Measurements from ENCODE around the gene SEC61G. TPM values are rescaled to one million over a fixed set of nuclear protein-coding genes. Genes with fewer than 3 reads are reported as not detected.

SEC61G gene
- total and polyA plus RNA-seq, 12 donors = 87.9 to 331 (median 160) TPM

DNA sequence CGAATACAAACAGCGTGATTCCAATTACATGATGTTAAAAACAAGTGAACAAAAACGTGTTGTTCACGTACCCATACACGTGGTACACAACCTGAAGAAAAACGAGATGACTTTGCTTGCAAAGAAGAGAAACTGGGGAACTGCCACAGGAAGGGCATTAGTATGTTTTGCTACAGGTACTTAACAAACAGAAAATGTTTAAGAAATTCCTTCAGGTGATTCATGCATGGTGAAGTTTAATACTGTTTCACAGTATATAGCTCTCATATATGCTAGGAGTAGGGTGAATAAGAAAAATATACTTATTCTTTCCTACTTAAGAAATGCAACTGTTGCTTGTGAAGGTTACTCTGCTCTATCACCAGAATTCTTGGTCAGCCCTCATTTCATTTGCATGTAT, 9.8 kb downstream of the SEC61G start:
- Histone ChIP-seq H3K9me3 (replicated peaks in 1 of 3) (no peaks in the 10 kb centered on the region), H3K4me3 (no peak overlapping the region), H3K27ac (no peak overlapping the region), H3K4me1 (replicated peaks in 1 of 2) (peaks cover 0 to 3% of the 10 kb centered on the region in 2 donors), H3K27me3 (no peaks in the 10 kb centered on the region), H3K36me3 (replicated peaks in 1 of 2) (peaks cover 0 to 64% of the 10 kb centered on the region in 2 donors)
- no peak for DNase-seq
- TF ChIP-seq, protein P1, sequence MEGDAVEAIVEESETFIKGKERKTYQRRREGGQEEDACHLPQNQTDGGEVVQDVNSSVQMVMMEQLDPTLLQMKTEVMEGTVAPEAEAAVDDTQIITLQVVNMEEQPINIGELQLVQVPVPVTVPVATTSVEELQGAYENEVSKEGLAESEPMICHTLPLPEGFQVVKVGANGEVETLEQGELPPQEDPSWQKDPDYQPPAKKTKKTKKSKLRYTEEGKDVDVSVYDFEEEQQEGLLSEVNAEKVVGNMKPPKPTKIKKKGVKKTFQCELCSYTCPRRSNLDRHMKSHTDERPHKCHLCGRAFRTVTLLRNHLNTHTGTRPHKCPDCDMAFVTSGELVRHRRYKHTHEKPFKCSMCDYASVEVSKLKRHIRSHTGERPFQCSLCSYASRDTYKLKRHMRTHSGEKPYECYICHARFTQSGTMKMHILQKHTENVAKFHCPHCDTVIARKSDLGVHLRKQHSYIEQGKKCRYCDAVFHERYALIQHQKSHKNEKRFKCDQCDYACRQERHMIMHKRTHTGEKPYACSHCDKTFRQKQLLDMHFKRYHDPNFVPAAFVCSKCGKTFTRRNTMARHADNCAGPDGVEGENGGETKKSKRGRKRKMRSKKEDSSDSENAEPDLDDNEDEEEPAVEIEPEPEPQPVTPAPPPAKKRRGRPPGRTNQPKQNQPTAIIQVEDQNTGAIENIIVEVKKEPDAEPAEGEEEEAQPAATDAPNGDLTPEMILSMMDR (IDR thresholded peaks at IDR 0.05) = no peak
- no peak for TF ChIP-seq POLR2A (IDR thresholded peaks at IDR 0.05)
- WGBS, 4 donors = 72 to 91% (median 88%) methylated on average over 6 of the region's 6 CpGs
- intact Hi-C loops (cut with DNase I) = no loop called here

DNA sequence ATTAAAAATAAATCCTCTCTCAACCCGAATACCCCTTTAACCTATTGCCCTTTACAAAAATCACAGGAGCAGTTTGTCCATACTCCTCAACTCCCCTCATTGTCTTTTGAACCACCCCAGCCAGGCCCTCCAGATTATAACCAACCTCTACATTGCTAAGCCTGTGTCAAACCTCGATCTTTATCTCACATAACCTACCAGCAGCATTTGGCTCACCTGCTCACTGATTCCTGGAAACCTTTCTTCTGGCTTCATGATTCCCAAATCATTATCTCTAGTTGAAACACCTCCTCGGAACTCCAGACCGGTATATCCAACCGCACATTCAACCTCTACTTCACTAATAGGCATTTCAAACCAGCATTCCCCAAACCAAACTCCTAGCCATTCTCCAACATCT, 11.8 kb downstream of the SEC61G start:
- Histone ChIP-seq H3K27me3 (no peaks in the 10 kb centered on the region), H3K4me1 (replicated peaks in 1 of 2) (no peaks in the 10 kb centered on the region), H3K4me3 (no peak overlapping the region), H3K36me3 (replicated peaks in 1 of 2) (peaks cover 0 to 45% of the 10 kb centered on the region in 2 donors), H3K9me3 (replicated peaks in 1 of 3) (no peaks in the 10 kb centered on the region), H3K27ac (no peak overlapping the region)
- no peak for TF ChIP-seq POLR2A (IDR thresholded peaks at IDR 0.05)
- TF ChIP-seq, protein P1 (IDR thresholded peaks at IDR 0.05) = no peak
- 96 to 98% (median 97%) methylated on average over 5 of the region's 5 CpGs for WGBS, 4 donors
- no peak for DNase-seq
- intact Hi-C loops (cut with DNase I) = no loop called here

DNA sequence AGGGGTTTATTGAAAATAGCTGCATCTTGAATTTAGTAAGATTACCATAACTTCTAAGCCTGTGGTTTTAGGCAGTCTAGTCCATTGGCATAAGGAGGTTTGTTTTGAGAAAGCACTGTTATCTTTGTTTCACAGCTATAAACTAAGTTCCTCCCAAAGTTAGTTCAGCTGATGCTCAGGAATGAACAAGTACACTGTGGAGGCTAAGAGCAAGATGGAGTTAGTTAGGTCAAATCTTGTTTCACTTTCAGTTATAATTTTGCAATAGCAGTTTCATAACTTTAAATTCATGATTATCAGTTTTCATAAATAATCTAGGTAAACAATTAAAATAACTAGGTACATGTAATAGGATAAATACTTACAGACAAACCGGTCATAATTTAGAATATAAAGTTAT, 15.4 kb downstream of the SEC61G start:
- Histone ChIP-seq H3K9me3 (replicated peaks in 1 of 3) (no peaks in the 10 kb centered on the region), H3K27ac (no peak overlapping the region), H3K27me3 (no peaks in the 10 kb centered on the region), H3K4me3 (no peak overlapping the region), H3K4me1 (replicated peaks in 1 of 2) (no peaks in the 10 kb centered on the region), H3K36me3 (replicated peaks in 1 of 2) (peaks cover 0 to 10% of the 10 kb centered on the region in 2 donors)
- TF ChIP-seq, protein P1 (IDR thresholded peaks at IDR 0.05) = no peak
- no peak for TF ChIP-seq POLR2A (IDR thresholded peaks at IDR 0.05)
- intact Hi-C loops (cut with DNase I) = no loop called here
- WGBS, 4 donors = 95 to 100% (median 100%) methylated on average over 1 of the region's 1 CpG
- DNase-seq = no peak

DNA sequence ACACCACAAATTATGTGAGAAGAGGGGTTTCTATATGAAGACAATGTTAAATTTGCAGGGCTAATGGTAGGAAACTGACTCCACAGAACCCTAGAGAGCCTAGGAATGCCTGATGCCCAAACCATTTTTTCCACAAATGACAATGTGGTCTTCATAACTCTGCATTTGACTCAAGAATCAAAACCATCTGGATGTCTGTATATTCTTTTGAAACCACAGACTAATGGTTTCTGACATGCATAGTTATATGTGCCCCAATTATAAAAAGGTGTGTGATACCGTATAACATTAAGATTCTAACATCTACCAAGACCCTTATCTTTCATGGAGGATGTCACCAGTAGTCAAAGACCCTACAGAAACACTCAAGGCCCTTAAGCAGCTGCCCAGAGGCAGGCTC, 20.3 kb downstream of the SEC61G start:
- H3K27ac ChIP-seq = no peak overlapping the region
- TF ChIP-seq, protein P1 (IDR thresholded peaks at IDR 0.05) = no peak
- no peak for TF ChIP-seq POLR2A (IDR thresholded peaks at IDR 0.05)
- DNase-seq = no peak
- no peak overlapping the region for H3K4me3 ChIP-seq
- no peaks in the 10 kb centered on the region for H3K4me1 ChIP-seq (replicated peaks in 1 of 2)
- 80 to 100% (median 97%) methylated on average over 1 of the region's 1 CpG for WGBS, 4 donors
- no peaks in the 10 kb centered on the region for H3K9me3 ChIP-seq (replicated peaks in 1 of 3)
- intact Hi-C loops (cut with DNase I) = no loop called here
- no peaks in the 10 kb centered on the region for H3K27me3 ChIP-seq
- no peaks in the 10 kb centered on the region for H3K36me3 ChIP-seq (replicated peaks in 1 of 2)

Measured in adrenal gland (tissue), 12 donors.